ENCODE measurements around the gene PEX7. TPM values are rescaled to one million over a fixed set of nuclear protein-coding genes. Genes with fewer than 3 reads are reported as not detected.

The PEX7 gene, protein sequence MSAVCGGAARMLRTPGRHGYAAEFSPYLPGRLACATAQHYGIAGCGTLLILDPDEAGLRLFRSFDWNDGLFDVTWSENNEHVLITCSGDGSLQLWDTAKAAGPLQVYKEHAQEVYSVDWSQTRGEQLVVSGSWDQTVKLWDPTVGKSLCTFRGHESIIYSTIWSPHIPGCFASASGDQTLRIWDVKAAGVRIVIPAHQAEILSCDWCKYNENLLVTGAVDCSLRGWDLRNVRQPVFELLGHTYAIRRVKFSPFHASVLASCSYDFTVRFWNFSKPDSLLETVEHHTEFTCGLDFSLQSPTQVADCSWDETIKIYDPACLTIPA
- total RNA-seq, result 1 to 10 TPM; 2.0 to 3.4 TPM
- 4.1 TPM for polyA plus RNA-seq (2013, experiment 1 of 2)
- 4.3 TPM for polyA plus RNA-seq (2013, experiment 2 of 2)
- 3.0 to 12.7 (median 7.0) reads per million in 172 experiments for total RNA-seq

- Mint-ChIP-seq H3K4me1 (ENCODE audit: low read depth) (peaks cover 45% of the 10 kb centered on the region), H3K27ac (peak within 1 kb of the TSS; percentile 90), H3K4me3 (peak within 1 kb of the TSS; percentile 95), H3K27me3 (peaks cover 5% of the 10 kb centered on the region), H3K9me3 (no peaks in the 10 kb centered on the region), H3K36me3 (ENCODE audit: low read depth) (peaks cover 32% of the 10 kb centered on the region)
- POLR2A ChIA-PET, result interaction anchor here (0.6 to 2.5 kb wide), 9 partner anchors 9 to 533 kb away, joined by 3 to 56 read pairs (median 3); partner anchors contain the start of genes BCLAF1, MAP3K5 and SLC35D3
- intact Hi-C loops (cut with DNase I, micrococcal nuclease), result loop anchor here (1.0 to 10.0 kb wide), 3 partner anchors 29 to 538 kb away; partner anchors contain the start of genes BCLAF1 (in 1 of the 2) and IFNGR1 (in 1 of the 2)
- Histone ChIP-seq H3K27me3 (ENCODE audit: control insufficient read depth in 1 of 2, insufficient read depth in 2 of 2, low read length in 2 of 2) (no peaks in the 10 kb centered on the region), H3K4me1 (ENCODE audit: insufficient read depth, low read length) (peaks cover 12% of the 10 kb centered on the region), H3K9me3 (ENCODE audit: control insufficient read depth in 1 of 2, insufficient read depth in 1 of 2, low read length in 2 of 2) (no peaks in the 10 kb centered on the region), H3K4me3 (ENCODE audit: low read length) (peak within 1 kb of the TSS; percentile 73), H3K36me3 (ENCODE audit: insufficient read depth, low read length) (peaks cover 16% of the 10 kb centered on the region), H3K27ac (ENCODE audit: low read depth in 1 of 2, low read length in 2 of 2) (peak within 1 kb of the TSS; percentile 32 to 77)
- ATAC-seq (ENCODE audit: poor library complexity) (peak; percentile 90), DNase-seq (peak; percentile 71 to 95 (median 82))
- CTCF ChIA-PET, result interaction anchor here (0.7 to 2.8 kb wide), 8 partner anchors 28 to 182 kb away, joined by 3 to 13 read pairs (median 4); partner anchors contain the start of gene MAP3K5
- TF ChIP-seq, protein P1, sequence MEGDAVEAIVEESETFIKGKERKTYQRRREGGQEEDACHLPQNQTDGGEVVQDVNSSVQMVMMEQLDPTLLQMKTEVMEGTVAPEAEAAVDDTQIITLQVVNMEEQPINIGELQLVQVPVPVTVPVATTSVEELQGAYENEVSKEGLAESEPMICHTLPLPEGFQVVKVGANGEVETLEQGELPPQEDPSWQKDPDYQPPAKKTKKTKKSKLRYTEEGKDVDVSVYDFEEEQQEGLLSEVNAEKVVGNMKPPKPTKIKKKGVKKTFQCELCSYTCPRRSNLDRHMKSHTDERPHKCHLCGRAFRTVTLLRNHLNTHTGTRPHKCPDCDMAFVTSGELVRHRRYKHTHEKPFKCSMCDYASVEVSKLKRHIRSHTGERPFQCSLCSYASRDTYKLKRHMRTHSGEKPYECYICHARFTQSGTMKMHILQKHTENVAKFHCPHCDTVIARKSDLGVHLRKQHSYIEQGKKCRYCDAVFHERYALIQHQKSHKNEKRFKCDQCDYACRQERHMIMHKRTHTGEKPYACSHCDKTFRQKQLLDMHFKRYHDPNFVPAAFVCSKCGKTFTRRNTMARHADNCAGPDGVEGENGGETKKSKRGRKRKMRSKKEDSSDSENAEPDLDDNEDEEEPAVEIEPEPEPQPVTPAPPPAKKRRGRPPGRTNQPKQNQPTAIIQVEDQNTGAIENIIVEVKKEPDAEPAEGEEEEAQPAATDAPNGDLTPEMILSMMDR (IDR thresholded peaks at IDR 0.05), result peak; percentile 66
Measured at GRCh38 chr6:136822376-136823127, at the start of gene PEX7. Gene PEX7 (plus strand): TSS chr6:136822592. CDS start chr6:136822666, 74 bp downstream.

DNA sequence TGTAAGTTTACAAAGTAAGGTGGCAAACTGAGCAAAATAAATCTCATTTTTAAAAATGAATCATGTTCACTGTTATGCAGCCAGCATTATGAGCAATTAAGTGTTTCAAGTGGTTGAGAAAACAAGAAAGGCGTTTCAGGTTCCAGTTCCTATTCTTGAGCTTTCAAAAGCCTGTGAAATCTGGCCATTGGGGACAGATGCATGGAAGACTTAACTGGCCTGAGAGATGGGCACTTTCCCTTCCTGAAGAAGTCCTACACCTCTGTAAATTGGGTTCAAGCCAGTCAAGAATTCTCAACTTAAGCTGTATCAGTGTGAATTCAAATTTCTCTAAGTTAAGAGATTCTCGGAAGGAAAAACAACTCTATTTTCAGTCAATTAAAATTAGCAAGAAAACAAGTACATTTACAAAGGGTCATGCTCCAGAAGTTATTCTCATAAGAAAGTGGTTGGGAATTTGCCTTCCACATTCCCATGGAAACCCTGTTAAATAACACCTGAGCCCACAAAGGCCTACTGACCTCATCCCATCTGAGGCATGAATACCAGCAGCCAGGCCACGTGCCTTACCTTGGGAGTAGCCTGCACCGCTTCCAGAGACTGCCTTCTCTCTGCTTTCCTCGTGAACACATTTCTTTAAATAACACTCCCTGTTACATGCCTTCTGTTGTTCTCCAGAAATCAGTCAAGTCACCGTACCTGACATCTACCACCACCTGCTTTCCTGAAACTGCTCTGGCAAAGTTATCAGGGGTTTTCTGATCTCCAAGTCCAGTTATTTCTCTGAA lies 49.5 kb upstream of the PEX7 start:
- peak overlapping the region; percentile 27 for H3K27ac Mint-ChIP-seq
- peaks cover 61% of the 10 kb centered on the region for H3K4me1 Mint-ChIP-seq (ENCODE audit: low read depth)
- Histone ChIP-seq H3K36me3 (ENCODE audit: insufficient read depth, low read length) (no peaks in the 10 kb centered on the region), H3K4me1 (ENCODE audit: insufficient read depth, low read length) (peaks cover 44% of the 10 kb centered on the region), H3K4me3 (ENCODE audit: low read length) (no peak overlapping the region), H3K27ac (ENCODE audit: low read depth in 1 of 2, low read length in 2 of 2) (no peak overlapping the region), H3K9me3 (ENCODE audit: control insufficient read depth in 1 of 2, insufficient read depth in 1 of 2, low read length in 2 of 2) (no peaks in the 10 kb centered on the region), H3K27me3 (ENCODE audit: control insufficient read depth in 1 of 2, insufficient read depth in 2 of 2, low read length in 2 of 2) (no peaks in the 10 kb centered on the region)
- H3K27me3 Mint-ChIP-seq, result no peaks in the 10 kb centered on the region
- no peaks in the 10 kb centered on the region for H3K36me3 Mint-ChIP-seq (ENCODE audit: low read depth)
- ATAC-seq (ENCODE audit: poor library complexity) (no peak), DNase-seq (no peak)
- ChIA-PET POLR2A (interaction anchor here (0.8 to 1.7 kb wide), 5 partner anchors 12 to 126 kb away, joined by 3 to 9 read pairs (median 5); partner anchors contain the start of gene MAP3K5), CTCF (interaction anchor here (1.3 to 4.0 kb wide), 3 partner anchors 9 to 128 kb away, joined by 3 to 23 read pairs (median 5); partner anchors contain the start of gene MAP3K5)
- H3K9me3 Mint-ChIP-seq, result no peaks in the 10 kb centered on the region
- no peak overlapping the region for H3K4me3 Mint-ChIP-seq
- TF ChIP-seq, protein P1 (IDR thresholded peaks at IDR 0.05), result no peak
- intact Hi-C loops (cut with DNase I, micrococcal nuclease), result loop anchor here in 1 of 2 experiments (2.0 kb wide), 1 partner anchor 14 kb away; no protein-coding TSS in a partner anchor

Data from CD4-positive, alpha-beta T cell (primary cell).